Measurements from ENCODE around the gene HPN.

HPN gene

DNA sequence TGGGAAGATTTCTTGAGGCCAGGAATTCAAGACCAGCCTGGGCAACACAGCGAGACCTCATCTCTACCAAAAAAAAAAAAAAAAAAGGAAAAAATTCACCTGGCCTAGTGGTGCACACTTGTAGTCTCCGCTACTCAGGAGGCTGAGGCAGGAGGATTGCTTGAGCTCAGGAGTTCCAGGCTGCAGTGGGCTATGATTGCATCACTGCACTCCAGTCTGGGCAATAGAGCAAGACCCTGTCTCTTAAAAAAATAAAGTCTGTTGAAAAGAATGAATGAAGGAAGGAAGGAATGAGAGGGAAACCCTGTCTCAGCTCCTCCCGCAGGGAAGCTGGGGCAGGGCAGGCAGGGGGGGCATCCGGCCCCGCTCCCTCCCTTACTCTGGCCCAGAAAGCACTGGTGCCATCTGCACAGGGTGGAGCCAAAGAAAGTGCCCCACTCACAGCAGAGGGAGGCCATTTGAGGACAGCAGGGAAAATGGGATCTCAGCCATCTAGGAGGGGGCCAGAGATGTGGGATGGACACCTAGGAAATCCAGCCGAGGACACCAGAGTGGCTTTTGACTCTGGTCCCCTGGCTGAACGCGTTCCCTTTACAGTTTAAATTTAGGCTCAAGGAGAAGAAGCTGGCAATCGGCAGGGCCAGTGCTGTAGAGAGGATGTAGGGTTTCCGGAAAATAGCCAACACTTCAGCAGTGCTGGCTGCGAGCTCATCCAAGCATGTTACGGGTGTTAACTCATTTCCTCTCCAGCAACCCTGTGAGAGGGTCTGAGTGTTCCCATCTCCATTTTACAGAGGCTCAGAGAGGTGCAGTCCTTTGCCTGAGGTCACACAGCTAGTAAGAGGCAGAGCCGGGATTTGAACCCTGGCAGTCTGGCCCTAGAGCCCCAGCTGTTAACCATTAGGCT is 3.6 kb upstream of the HPN start:
- no peaks in the 10 kb centered on the region for H3K4me1 ChIP-seq
- no peak overlapping the region for H3K4me3 ChIP-seq
- in situ Hi-C loops (cut with MboI; ENCODE audit: low sequenced_read_pairs): no loop called here
- no peaks in the 10 kb centered on the region for H3K27me3 ChIP-seq (ENCODE audit: low read depth)
- H3K36me3 ChIP-seq (replicated peaks): no peaks in the 10 kb centered on the region
- no peaks in the 10 kb centered on the region for H3K9me3 ChIP-seq
- DNase-seq (ENCODE audit: low spot score in 2 of 2): no peak

- Histone ChIP-seq H3K9me3 (no peaks in the 10 kb centered on the region), H3K4me3 (no peak overlapping the region), H3K4me1 (no peaks in the 10 kb centered on the region), H3K36me3 (replicated peaks) (no peaks in the 10 kb centered on the region), H3K27me3 (ENCODE audit: low read depth) (no peaks in the 10 kb centered on the region)
- in situ Hi-C loops (cut with MboI; ENCODE audit: low sequenced_read_pairs): no loop called here
- DNase-seq (ENCODE audit: low spot score in 2 of 2): no peak
These were observed 2.7 kb upstream of the HPN start for GRCh38 chr19:35038623-35039512.

DNA sequence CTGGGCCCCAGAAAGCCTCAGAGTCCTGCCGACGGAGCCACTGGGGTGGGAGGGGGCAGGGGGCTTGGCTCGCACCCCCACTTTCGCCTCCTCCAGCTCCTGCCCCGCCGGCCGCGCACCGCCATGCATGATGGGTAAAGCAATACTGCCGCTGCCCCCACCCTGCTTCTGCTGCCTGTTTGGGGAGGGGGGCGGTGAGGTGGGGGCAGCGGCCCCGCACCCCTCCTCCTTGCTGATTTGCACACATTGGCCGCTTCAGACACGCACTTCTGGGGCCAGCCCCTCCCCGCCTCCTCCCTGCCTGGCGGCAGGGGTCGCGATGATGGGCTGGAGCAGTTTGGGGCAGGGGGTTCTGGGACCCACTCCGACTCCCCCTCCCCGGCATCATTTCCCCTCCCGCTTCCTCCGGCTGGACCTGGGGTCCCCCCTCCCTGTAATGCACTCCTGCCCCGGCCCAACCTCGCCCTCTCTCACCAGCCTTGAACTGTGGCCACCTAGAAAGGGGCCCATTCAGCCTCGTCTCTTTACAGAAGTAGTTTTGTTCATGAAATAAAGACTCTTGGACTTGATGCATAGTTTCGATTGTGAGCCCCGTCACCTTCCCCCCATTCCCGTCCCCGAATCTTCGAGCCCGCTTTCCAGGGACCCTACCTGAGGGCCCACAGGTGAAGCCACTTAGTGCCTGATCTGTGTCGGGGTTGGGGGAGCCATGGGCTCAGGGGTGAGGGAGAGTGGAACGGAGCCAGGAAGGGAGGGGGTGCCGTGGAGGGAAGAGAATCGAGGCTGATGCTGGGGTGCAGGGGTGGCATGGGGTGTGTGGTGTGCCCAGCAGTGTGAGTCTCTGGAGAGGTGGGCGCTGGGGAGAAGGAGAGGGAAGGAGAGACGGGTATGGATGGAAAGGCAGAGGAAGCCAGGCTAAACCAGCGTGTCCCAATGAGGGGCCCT is 1.4 kb upstream of the HPN start:
- in situ Hi-C loops (cut with MboI; ENCODE audit: low sequenced_read_pairs): no loop called here
- H3K36me3 ChIP-seq (replicated peaks): no peaks in the 10 kb centered on the region
- no peaks in the 10 kb centered on the region for H3K9me3 ChIP-seq
- no peak overlapping the region for H3K4me3 ChIP-seq
- no peaks in the 10 kb centered on the region for H3K4me1 ChIP-seq
- DNase-seq (ENCODE audit: low spot score in 2 of 2): no peak
- no peaks in the 10 kb centered on the region for H3K27me3 ChIP-seq (ENCODE audit: low read depth)

- Histone ChIP-seq H3K27me3 (ENCODE audit: low read depth) (no peaks in the 10 kb centered on the region), H3K4me1 (no peaks in the 10 kb centered on the region), H3K4me3 (no peak overlapping the region), H3K36me3 (replicated peaks) (no peaks in the 10 kb centered on the region), H3K9me3 (no peaks in the 10 kb centered on the region)
- peak in 1 of 2 experiments; percentile 41 for DNase-seq (ENCODE audit: low spot score in 2 of 2)
- in situ Hi-C loops (cut with MboI; ENCODE audit: low sequenced_read_pairs): no loop called here
These were observed 534 bp upstream of the HPN start for GRCh38 chr19:35040826-35041547.

GRCh38 chr19:35042056-35042730 is 672 bp downstream of the HPN start:
- H3K27me3 ChIP-seq (ENCODE audit: low read depth): no peaks in the 10 kb centered on the region
- H3K4me1 ChIP-seq: no peaks in the 10 kb centered on the region
- H3K4me3 ChIP-seq: no peak overlapping the region
- H3K36me3 ChIP-seq (replicated peaks): no peaks in the 10 kb centered on the region
- in situ Hi-C loops (cut with MboI; ENCODE audit: low sequenced_read_pairs): no loop called here
- no peaks in the 10 kb centered on the region for H3K9me3 ChIP-seq
- DNase-seq (ENCODE audit: low spot score in 2 of 2): no peak

DNA sequence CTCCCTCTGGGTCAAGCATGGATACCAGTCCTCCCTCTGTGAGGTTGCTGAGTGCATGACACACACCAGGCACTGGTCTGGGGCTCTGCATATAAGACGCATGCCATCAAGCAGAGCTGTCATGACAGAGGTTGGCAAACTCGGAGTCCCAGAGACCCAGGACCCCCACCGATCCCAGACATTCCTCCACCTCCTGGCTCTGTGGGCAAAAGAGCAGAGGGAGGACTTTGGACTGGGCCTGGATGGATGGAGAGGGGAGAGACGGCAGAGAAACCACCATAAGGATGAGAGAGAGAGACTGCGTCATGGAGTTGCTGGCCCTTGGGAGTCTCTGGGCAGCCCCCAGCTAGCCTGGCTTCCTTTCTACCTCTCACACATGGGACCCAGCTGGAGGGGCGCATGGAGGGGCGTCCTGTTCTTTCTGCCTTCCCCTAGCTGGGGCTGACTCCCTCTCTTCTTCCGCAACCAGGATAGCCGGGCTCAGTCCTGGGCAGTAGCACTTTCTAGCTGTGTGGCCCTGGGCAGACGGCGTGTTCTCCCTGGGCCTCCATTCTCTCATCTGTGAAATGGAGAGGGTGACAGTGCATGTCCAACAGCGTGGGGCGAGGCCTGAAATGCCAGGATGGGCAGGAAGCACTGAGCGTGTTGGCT is 1.6 kb downstream of the HPN start:
- DNase-seq (ENCODE audit: low spot score in 2 of 2): no peak
- Histone ChIP-seq H3K36me3 (replicated peaks) (no peaks in the 10 kb centered on the region), H3K27me3 (ENCODE audit: low read depth) (no peaks in the 10 kb centered on the region), H3K4me3 (no peak overlapping the region), H3K9me3 (no peaks in the 10 kb centered on the region), H3K4me1 (no peaks in the 10 kb centered on the region)
- in situ Hi-C loops (cut with MboI; ENCODE audit: low sequenced_read_pairs): no loop called here

GRCh38 chr19:35043906-35044305 is 2.4 kb downstream of the HPN start:
- Histone ChIP-seq H3K4me3 (no peak overlapping the region), H3K36me3 (replicated peaks) (no peaks in the 10 kb centered on the region), H3K27me3 (ENCODE audit: low read depth) (no peaks in the 10 kb centered on the region), H3K9me3 (no peaks in the 10 kb centered on the region), H3K4me1 (no peaks in the 10 kb centered on the region)
- DNase-seq (ENCODE audit: low spot score in 2 of 2): no peak
- in situ Hi-C loops (cut with MboI; ENCODE audit: low sequenced_read_pairs): no loop called here

DNA sequence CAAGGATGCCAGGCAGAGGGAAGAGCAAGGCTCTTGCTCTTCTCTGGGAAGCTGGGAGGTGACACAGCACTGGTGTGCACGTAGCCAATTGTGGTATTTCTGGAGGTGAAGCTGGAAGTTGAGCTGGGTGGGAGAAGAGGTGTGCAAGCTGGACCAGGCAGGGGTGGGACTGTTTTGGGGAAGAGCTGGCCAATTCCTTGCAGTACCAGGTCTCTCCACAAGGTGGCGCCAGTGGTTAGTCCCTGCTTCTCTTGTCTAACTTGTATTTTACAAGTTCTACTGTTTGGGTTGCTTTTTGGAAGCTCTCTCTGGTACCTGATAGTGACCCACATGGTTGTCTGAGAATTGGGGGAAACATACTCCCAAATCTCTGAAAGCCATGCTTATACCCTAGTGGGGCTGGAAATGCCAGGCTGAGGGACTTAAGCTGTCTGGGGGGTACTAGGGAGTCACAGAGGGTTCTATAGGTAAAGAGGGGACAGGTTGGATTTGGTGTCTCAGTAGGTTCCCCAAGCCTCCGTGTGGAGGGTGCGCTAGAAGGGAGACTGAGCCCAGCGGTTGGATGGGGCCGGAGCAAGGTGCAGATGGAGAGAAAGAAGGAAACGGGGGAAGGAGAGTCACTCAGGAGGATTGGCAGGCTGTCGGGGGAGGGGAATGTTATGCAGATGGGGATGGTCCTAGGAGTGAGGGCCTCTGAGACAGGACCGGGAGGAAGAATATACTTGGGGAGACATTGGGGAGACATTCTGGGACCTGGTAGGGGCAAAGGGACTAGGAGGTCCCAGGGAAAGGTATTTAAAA is 3.0 kb downstream of the HPN start:
- peak; percentile 43 to 84 for DNase-seq (ENCODE audit: low spot score in 2 of 2)

DNA sequence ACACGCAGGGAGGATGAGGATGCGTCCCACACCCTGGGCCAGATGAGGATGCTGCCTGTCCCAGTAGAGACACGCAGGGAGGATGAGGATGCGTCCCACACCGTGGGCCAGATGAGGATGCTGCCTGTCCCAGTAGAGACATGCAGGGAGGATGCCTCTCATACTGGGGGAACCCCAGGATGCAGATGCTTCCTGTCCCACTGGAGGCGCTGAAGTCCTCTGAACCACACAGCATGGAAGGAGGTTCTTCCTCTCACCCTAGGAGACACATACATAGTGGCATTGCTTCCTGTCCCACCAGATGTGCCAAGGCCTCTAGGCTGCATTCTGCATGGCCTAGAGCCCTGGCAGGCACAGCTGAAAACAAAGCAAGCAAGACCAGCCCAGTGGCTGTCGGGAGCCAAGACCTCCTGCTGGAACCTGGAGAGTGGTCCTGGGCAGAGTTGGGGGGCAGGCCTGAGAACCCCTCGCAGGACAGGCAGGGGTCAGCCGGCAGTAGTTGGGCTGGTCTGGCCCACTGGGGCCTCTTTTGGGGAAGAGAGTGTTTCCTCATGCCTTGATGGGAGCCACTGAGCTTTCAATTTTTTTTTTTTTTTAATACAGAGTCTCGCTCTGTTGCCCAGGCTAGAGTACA is 4.3 kb downstream of the HPN start:
- in situ Hi-C loops (cut with MboI; ENCODE audit: low sequenced_read_pairs): no loop called here
- Histone ChIP-seq H3K27me3 (ENCODE audit: low read depth) (no peaks in the 10 kb centered on the region), H3K36me3 (replicated peaks) (no peaks in the 10 kb centered on the region), H3K9me3 (no peaks in the 10 kb centered on the region), H3K4me1 (no peaks in the 10 kb centered on the region), H3K4me3 (no peak overlapping the region)
- peak in 1 of 2 experiments; percentile 57 for DNase-seq (ENCODE audit: low spot score in 2 of 2)

More for the DNA sequence above, 3.0 kb downstream of the HPN start:
- Histone ChIP-seq H3K4me3 (no peak overlapping the region), H3K27me3 (ENCODE audit: low read depth) (no peaks in the 10 kb centered on the region), H3K9me3 (no peaks in the 10 kb centered on the region), H3K4me1 (no peaks in the 10 kb centered on the region), H3K36me3 (replicated peaks) (no peaks in the 10 kb centered on the region)
- in situ Hi-C loops (cut with MboI; ENCODE audit: low sequenced_read_pairs): no loop called here

DNA sequence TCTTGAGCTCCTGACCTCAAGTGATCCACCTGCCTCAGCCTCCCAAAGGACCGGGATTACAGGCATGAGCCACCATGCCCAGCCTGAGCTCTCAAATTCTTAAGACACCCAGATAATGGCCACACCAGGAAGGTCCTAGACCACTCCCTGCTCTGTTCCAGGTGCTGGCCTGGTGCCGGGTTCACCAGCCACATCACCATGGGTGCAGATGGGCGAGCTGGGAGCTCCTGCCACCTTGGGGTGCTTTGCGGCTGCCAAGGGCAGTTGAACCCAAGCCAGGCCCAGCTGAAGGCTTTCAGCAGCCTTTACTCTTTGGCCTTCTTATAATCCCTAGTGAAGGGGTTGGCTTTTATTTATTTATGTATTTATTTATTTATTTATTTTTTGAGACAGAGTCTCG is 4.9 kb downstream of the HPN start:
- in situ Hi-C loops (cut with MboI; ENCODE audit: low sequenced_read_pairs): no loop called here
- H3K27me3 ChIP-seq (ENCODE audit: low read depth): no peaks in the 10 kb centered on the region
- no peaks in the 10 kb centered on the region for H3K4me1 ChIP-seq
- H3K36me3 ChIP-seq (replicated peaks): no peaks in the 10 kb centered on the region
- no peak for DNase-seq (ENCODE audit: low spot score in 2 of 2)
- no peak overlapping the region for H3K4me3 ChIP-seq
- no peaks in the 10 kb centered on the region for H3K9me3 ChIP-seq

DNA sequence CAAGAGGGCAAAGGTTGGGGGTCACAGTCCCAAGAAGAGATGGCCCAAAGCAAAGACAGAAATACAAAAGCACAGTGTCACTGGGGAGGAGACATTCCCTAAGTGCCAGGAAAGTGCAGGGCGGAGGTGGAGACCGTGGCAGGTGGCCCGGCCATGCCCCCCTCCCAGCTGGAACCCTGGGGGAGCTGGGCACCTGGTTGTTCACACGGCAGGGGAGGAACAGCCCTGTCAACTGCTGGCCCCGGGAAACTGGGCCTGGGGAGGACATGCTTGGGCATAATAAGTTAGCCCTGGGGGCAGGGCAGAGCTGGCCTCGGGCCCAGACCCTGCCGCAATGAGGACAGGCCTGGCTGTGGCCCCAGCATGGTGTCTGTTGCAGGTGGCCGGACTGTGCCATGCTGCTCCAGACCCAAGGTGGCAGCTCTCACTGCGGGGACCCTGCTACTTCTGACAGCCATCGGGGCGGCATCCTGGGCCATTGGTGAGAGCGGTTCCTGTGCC is 7.4 kb downstream of the HPN start:
- in situ Hi-C loops (cut with MboI; ENCODE audit: low sequenced_read_pairs): no loop called here
- no peaks in the 10 kb centered on the region for H3K36me3 ChIP-seq (replicated peaks)

More for the DNA sequence above, 7.4 kb downstream of the HPN start:
- no peaks in the 10 kb centered on the region for H3K4me1 ChIP-seq
- no peak overlapping the region for H3K4me3 ChIP-seq
- no peaks in the 10 kb centered on the region for H3K9me3 ChIP-seq
- no peaks in the 10 kb centered on the region for H3K27me3 ChIP-seq (ENCODE audit: low read depth)
- DNase-seq (ENCODE audit: low spot score in 2 of 2): no peak

All from HAP-1 (cell line).